ENCODE data around the gene FGF11.

Gene FGF11

DNA sequence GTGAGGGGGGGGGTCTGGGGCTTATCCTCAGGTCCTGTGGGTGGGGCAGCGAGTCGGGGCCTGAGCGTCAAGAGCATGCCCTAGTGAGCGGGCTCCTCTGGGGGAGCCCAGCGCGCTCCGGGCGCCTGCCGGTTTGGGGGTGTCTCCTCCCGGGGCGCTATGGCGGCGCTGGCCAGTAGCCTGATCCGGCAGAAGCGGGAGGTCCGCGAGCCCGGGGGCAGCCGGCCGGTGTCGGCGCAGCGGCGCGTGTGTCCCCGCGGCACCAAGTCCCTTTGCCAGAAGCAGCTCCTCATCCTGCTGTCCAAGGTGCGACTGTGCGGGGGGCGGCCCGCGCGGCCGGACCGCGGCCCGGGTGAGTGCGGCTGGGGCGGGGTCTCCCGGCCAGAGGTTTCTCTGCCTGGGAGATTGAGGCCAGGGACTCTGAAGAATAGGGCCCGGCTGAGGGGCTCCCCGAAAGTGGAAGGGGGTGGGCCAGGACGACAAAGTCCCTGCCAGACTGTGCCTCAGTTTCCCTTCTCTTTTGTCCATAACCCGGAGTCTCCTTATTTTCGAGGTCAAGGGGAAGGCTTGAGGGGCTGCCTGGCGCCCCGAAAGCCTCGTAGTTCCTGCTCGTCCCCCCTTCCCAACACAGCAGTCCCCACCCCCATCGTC lies at the start of gene FGF11:
FGF11 (plus strand) TSS at position 51 of the 651 bp plus-strand sequence; CDS start at position 160, 109 bp downstream.
- no peak for DNase-seq (ENCODE audit: low read depth in 2 of 2)

DNA sequence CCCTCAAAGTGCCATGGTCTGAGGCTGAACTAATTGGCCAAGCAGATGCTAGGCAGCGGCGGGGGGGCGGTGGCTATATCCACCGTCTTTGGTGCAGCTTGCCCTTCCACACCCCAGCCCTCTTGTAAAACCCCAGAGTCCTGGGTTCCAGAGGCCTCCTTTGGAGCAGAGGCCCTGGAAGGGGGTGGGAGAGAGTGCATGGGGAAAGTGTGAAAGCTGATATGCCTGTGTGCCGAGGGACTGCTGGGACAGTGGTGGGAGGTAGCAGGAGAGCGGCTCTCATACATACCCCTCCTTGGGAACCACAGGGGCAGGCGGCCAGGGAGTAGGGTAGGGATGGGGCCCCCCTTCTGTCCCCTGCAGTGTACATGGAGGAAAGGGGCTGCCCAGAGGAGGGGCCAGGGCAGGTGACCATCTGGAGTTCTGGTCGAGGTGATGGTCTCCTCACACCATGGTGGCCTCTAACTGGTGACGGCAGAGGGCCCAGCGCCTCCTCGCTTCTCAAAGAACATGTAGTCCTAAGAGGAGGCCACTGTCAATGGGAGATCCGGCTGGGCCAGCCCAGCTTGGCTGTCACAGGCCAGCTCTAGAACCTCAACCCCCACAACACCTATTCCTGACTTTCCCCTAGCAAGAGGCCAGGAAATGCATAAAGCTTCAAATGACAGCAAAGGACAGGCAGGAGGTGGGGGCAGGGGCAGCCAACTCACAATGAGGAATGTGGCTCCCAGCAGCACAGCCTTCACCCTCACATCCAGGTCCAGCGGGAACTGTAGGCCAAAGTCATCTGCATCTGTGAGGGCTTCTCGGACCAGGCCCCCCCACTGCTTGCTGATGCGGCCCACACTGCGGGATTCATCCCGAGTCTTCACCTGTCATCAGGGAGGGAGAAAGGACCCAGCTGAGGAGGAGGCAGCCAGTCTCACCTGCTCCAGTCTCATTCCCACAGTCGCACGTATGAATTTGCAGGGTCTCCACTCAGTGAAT lies 49.1 kb upstream of the FGF11 start:
- no peak for DNase-seq (ENCODE audit: low read depth in 2 of 2)

DNA sequence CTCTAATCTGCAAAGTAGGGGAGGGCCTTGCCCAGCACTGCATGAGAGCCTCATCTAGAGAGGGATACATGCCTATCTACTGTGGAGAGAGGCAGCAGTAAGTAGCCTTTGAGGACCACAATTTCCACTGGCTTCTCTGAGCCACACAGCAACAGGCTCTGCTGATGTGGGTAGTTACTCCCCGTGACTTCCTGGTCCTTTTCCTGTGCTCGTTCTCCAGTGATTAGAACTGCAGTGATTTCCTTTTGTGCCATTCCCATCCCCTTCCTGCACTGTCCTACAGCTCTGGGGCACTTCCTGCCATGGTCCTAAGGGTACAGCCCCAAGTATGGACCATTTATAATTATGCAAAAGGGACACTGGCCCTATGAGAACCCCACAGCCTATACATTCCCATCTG lies 48.0 kb upstream of the FGF11 start:
- no peak for DNase-seq (ENCODE audit: low read depth in 2 of 2)

DNA sequence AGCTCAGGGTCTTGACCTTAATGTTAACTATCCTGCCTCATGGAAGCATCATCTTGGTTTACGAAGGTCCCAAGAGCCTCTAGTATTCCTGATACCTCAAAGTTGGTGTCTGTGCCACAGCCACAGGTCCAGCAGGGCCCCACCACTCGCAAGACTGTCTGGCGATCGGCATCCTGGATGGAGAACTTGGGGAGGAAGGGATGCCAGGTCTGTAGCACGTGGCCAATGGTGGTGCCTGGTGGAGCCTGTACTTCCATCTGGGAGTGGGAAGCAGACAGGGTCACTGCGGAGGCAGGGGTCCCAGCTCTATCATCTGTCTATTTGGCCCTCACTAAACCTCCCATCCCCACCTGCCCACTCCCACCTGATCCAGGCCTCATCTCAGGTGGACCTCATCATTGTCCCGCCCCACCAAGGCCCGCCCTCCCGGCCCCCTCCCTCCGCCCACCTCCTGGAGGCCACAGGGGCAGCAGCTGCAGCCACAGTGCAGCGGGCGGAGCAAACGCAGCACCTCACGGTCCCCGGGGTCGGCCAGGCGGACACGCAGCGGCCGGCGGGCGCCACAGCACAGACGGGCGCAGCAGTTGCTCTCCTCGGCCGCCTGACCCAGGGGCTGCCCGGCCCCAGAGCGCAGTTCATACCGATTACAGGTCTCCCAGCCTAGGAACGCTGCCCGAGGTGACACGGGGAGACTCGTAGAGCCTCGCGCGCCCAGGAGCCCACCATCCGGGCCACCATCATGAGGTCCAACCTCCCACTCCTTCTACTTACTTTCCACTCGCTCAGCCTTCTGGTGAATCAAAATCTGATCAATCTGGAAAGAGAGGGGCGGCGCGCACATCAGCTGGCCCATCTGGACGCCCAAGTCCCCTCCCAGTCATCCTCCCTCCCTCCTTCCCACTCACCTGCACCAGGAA lies 46.4 kb upstream of the FGF11 start:
- DNase-seq (ENCODE audit: low read depth in 2 of 2), result no peak

DNA sequence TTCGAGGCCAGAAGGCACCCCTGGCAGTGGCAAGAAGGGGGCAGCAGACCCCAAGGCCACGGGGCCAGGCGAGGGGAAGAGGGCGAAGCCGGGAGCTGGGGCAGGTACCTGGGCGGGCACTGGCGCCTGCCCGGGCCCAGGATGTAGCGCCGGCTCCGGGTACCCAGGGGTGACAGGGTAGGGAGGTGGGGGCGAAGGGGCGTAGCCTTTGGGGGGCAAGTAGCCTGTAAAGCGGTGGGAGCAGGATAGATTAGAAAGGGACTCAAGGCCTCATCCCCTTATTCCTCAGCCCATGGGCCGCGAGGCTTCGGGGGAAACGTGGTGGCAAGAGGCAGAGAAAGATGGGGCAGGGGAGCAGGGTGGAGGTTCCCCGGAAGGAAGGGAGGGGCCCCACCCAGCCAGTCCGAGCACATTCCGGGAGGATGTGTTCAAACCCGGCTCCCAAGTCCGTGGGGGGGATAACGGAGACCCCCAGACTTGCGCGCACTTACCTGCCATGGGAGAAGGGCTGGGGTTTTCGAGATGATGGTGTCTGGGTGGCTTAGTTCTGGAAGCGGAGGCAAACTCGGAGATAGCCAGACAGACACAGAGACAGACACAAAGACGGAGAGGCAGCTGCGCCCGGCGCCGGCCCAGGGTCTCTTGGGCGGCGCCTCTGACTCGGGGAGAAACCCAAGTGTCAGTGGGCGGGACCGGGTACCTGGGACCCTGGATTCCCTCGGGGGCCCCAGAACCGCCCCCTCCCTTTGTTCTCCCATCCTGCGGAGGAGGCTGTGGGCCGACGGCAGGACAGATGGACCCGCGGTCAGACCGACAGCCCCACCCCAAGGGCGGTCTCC lies 45.5 kb upstream of the FGF11 start:
- DNase-seq (ENCODE audit: low read depth in 2 of 2), result no peak

DNA sequence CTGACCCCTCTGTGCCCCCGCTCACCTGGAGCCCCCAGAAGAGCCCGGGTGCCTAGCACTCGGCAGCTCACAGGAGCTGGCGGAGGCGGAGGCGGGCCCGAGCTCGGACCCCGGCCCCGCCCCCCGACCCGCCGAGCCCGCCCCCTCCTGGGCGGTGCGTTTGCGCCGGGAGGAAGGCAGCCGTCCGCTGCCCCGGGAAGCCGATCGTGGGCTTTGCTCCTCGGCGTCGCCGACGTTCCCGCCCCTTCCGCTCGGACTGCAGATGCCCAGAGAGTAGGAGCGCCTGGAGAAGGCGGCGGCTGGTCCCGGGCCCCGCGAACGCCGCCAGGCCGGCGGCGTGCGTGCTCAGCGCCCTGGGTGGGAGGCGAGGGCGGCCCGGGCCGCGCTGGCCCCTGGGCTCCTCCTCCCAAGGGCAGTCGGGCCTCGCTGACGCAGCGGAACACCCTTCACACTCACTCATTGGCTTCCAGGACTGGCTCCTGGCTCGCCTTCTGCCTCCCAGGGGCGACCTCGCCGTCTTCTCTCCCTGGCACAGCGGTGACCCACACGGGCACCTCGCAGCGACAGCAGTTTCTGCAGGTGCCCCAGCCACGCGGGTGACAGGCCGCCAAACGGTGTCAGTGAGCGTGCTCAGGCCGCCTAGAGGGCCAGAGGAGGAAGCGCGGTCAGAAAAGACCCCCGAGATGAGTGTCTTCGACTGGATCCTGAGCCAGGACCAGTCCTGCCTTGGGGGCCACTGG lies 44.7 kb upstream of the FGF11 start, which contains the start of gene PLSCR3:
PLSCR3 (minus strand) TSS at position 74 of the 740 bp plus-strand sequence. CDS start 415 bp downstream, outside the sequence.
- peak; percentile 81 to 82 for DNase-seq (ENCODE audit: low read depth in 2 of 2)

DNA sequence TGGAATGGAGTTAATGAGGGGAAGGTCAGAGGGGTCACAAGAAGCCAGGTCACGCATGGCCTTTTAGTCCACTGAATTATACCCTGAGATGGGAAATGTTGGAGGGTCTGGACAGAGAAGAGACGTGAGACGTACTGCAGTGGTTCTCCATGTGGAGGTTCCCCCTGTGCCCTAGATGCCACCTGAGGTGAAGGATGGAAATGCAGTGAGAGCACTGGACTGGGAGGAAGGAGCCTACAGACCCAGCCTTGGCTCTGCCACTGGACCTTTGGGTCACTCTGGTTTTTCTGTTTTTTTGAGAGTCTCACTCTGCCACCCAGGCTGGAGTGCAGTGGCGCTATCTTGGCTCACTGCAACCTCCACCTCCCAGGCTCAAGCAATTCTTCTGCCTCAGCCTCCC lies 43.2 kb upstream of the FGF11 start:
- no peak for DNase-seq (ENCODE audit: low read depth in 2 of 2)

DNA sequence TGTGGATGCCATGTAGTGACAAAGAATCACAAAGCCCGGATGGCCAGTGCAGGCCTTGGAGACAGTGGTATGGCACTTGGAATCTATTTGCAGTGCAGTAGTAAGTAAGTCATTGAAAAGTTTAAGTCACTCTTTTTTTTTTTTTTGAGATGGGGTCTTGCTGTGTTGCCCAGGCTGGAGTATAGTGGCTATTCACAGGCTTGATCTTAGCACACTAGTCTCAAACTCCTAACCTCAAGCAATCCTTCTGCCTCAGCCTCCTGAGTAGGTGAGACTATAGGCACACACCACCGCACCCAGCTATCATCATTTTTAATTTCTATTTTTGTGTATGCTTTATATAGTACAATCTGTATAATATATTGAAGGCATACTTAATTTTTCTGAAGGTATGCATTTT lies 40.7 kb upstream of the FGF11 start:
- DNase-seq (ENCODE audit: low read depth in 2 of 2), result no peak

DNA sequence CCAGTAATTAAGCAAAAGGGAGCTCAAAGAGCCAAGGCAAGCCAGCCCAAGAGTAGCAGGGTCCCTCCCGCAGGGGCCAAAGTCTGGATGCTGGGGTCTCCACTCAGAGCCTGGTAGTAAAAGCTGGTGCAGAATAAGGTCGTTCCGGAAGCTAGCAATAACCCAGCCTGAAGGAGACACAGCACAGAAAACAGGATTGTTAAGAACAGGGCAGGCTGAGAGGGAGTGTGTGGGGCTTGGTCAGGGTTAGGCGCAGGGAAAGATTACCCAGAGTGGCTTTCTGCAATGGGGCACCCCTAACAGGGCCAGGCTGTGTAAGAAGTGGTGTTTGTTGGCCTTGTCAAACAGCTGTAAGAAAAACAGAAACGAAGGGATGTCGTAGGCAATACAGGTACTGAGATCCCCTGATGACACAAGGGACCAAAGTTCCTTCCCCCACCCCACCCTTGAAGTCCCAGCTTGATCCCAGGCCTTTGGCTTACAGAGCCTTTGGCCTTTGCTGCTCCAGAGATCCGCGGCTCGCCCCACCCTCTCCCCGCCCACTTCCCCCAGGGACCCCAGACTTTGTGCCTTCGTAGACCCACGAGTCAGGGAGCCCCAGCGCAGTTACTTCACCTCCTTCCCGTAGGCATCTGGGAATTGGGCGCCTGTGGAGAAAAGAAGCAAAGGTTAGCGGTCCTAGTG lies 36.1 kb upstream of the FGF11 start:
- DNase-seq (ENCODE audit: low read depth in 2 of 2), result no peak

DNA sequence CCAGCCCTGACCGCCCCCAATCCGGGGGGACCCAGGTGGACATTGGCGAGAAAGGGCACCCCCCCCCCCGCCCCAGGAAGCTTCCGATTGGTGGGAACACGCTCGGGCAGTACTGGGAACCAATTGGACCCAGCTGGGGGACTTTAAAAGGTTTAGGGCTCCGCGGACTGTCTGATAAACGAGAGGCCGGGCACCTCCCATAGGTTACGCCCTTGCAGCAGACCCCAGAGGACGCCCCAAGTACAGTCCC lies 35.7 kb upstream of the FGF11 start:
- DNase-seq (ENCODE audit: low read depth in 2 of 2), result no peak

DNA sequence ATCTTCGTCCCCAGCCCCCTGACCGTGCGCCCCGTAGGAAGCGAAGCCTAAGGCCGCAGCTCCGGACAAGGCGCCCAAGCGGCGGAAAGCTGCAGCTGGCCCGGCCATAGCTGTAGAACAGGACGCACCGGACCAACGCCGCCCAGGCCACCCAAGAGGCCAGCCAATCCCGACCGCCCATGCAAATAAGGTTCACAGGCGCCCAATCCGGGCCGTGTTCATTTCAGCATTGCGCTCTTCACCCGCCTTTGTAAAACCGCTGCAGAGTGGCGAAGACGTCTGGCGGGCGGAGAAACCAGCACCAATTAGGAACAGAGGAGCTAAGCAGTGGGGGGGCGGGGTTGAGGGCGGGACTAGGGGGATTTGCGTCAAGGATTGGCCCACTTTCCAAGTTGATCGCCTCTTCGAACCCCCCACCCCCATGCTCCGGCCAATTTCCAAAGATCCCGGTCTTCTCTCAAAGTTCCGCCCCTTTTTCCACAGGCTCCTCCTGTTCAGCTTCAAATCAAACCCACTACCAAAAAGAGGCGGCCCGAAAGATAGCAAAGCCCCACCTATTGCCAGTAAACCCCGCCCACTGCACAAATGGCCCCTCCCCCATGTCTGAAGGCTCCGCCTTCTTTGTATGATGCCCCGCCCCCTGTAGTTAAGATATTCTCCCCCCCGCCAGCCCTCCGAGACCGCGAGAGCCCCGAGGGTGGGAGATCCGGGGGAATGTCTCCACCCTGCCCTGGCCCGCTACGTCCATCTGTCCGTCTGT lies 35.2 kb upstream of the FGF11 start, which contains the start of gene TMEM256:
TMEM256 (minus strand) TSS at position 121 of the 760 bp plus-strand sequence; CDS start at position 108, 13 bp downstream.
- DNase-seq (ENCODE audit: low read depth in 2 of 2), result peak; percentile 88 to 93

DNA sequence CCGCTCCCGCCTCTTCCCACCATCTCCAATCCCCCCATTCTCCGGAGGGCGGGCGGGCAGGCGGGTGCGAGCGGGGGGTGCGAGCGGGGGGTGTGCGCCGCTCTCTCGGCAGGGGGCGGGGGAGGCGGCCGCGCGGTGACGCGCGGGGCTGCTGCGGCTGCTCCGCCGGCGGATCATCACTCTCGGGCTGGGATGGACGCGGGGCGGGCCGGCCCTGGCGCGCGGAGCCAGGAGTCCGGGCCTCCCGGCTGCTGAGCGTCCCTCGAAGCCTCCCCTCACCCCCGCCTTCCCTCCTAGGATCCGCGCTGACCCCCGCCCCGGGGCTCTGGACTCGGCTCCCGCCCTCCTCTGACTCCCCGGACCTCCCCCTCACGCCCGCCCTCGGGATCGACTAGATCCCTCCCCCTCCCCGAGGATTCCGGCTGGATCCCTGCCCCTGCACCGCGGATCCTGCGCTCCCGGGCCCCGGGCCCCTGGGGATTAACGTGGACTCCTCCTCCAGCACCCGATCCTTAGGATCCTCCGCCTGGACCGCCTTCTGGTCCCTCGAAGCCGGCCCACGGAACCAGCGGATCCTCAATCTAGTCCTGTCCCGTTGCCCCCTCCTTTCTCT lies 34.5 kb upstream of the FGF11 start:
- peak; percentile 41 to 50 for DNase-seq (ENCODE audit: low read depth in 2 of 2)

DNA sequence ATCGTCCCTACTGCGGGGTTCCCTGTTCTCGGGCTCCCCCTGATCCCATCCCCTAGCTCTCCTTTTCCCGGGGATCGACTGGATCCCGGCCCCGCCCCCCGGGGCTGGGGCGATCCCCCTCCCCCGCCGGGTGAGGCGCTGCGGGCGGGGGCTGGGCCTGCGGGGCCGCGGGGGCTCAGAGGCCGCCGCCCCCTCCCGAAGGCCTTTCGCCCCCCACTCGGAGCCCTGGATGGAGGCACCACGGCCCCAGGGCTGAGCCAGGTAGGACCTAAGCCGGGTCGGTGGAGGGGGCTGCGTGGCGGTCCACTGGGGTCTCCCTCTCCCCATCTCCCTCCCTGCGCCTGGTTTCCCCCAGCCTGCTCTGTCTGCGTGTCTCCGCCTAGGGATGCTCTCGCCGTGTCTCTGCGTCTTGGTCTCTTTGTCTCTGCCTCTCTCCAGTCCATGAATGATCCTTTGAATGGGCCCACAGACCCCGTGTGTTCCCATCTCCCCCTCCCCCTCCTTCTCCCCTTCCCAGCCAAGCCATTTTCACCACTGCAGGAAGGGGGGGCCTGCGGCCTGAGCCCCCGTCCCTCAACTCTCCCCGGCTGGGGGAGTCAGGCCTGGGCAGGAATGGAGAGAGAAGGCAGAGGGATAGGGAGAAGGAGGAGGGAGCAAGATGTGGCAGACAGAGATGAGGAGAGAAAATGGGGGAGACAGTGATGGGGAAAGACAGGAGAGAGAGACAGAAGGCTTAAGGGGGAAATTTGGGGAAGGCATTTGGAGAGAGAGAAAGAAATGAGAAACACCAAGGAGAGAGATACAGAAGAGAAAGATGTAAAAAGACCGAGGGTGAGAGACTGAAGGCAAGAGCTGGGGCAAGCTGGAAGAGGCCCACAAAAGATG lies 33.7 kb upstream of the FGF11 start:
- DNase-seq (ENCODE audit: low read depth in 2 of 2), result no peak

DNA sequence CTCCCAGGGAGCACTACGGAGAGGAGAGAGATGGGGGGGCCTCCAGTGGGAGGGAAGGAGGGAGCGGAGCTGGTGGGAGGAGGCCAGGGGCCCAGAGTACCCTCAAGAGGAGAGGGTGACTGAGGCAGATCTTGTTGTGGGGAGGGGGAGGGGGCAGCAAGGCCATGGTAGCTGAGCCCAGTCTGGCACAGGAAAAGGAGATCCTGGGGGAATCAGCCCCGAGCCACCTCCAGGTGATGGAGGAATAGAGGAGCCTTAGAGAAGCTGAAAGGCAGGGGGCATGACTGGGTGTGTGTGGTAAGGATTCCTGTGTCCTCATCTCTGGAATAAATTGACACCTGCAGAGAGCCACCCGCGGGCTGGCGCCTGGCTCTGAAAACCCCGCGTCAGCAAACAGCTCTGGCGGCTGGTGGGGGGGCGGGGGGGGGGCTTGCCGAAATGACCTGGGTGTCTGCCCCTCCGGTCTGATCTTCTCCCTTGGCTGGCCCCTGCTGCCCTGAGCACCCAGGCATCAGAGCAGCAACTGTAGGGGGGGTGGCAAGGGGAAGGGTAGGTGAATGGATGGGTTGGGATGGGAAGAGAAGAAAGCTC lies 33.0 kb upstream of the FGF11 start:
- no peak for DNase-seq (ENCODE audit: low read depth in 2 of 2)

DNA sequence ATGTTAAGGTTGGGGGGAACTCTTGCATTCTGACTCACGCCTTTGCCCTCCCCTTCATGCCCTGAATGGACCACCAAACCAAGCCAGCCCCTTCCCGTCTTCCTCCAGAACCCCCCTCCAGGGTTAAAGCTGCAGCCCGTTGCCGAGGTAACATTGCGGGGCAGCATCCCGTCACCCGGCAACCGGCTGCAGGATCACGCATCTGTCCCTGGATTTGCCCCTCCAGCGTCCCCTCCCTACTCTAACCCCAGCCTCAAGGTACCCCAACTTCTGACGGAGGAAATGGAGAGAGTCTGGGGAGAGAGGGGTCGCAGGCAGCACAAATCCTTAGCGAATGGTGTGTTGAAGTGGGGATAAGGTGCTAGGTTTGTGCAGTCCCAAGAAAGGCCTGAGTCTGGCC lies 32.2 kb upstream of the FGF11 start:
- no peak for DNase-seq (ENCODE audit: low read depth in 2 of 2)

DNA sequence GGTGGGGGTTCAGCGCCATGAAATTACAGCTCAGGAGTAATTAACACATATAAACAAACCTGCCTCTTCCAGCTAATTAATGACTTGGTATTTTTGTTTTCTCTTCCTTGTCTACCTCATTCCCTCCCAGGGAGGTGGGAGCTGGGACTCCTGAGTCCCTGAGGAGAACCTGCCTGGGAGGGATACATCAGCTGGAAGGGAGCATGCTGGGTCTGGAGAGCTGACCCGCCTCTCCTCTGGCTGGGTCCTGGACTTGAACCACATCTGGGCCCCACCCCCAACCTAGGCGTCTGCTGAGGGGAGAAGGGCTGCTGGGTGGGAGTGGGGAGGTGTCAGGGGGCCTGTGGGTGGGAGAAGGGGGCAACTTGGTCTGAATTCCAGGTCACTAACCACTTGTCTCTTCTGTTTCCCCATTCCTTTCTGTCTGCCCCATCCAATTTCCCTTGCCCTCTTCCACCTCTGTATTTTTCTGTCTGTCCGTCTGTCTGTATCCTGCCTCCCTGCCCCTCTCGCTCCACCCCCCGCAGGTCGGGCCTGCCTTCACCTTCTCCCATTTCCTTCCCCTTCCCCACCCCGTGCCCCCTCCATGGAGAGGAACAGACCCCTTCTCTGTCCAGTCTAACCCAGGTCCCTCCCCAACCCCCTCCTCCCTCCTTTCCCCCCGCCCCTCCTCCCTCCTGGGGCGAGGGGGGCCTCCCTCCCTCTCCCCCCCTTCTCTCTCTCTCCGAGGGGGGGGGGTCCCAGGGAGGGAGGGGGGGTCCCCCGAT lies 31.6 kb upstream of the FGF11 start, which contains the start of gene NLGN2:
NLGN2 (plus strand) TSS at position 361 of the 767 bp plus-strand sequence. CDS start 411 bp downstream, outside the sequence.
- DNase-seq (ENCODE audit: low read depth in 2 of 2), result no peak

Data from stimulated activated CD8-positive, alpha-beta memory T cell treated with anti-CD3 and anti-CD28 coated beads, Interleukin-2, amount 100 ng/mL, for 48 hours (primary cell).